HG03025 (cell line): ENCODE measurements around the gene KRTAP2-3.
"Not testable (repeated sequence)": the region's sequence is repeated elsewhere in the genome, so short reads cannot be mapped to it uniquely, and the experiment has no call there.

ENCODE experiments used
- ATAC-seq: cut with Tn5 transposase; IDR thresholded peaks from one replicate; pipeline ENCODE4 v1.9.1; 2021; ENCODE audit warnings: mild to moderate bottlenecking, moderate library complexity; ENCODE audit not compliant: unreplicated experiment, low FRiP score

KRTAP2-3 gene

GRCh38 chr17:41071606-41072360 is 11.9 kb upstream of the KRTAP2-3 start:
- no peak for ATAC-seq

GRCh38 chr17:41069031-41069430 is 9.1 kb upstream of the KRTAP2-3 start:
- no peak for ATAC-seq

GRCh38 chr17:41067281-41067680 is 7.4 kb upstream of the KRTAP2-3 start:
- ATAC-seq, result no peak

GRCh38 chr17:41065829-41066624 is 6.1 kb upstream of the KRTAP2-3 start, which contains the start of gene KRTAP2-4:
TSS of gene KRTAP2-4 (minus strand) at chr17:41065879. CDS start at chr17:41065845, 34 bp downstream.
- ATAC-seq, result no peak

GRCh38 chr17:41065016-41065689 is 5.2 kb upstream of the KRTAP2-3 start:
- not testable (repeated sequence) for ATAC-seq

GRCh38 chr17:41064301-41064700 is 4.4 kb upstream of the KRTAP2-3 start:
- ATAC-seq, result no peak

GRCh38 chr17:41063449-41063848 is 3.5 kb upstream of the KRTAP2-3 start:
- no peak for ATAC-seq

GRCh38 chr17:41061964-41062363 is 2.0 kb upstream of the KRTAP2-3 start:
- ATAC-seq, result no peak

- not testable (repeated sequence) for ATAC-seq
These were observed 450 bp downstream of the KRTAP2-3 start for GRCh38 chr17:41059276-41060051.

- ATAC-seq, result no peak
These were observed 1.2 kb downstream of the KRTAP2-3 start for GRCh38 chr17:41058741-41059140.

GRCh38 chr17:41057547-41057946 is 2.4 kb downstream of the KRTAP2-3 start:
- ATAC-seq, result no peak

- not testable (repeated sequence) for ATAC-seq
These were observed 4.8 kb downstream of the KRTAP2-3 start, which contains the start of gene KRTAP2-2 for GRCh38 chr17:41055130-41055529. TSS of gene KRTAP2-2 (minus strand) at chr17:41055230. CDS start at chr17:41055211, 19 bp downstream.

- ATAC-seq, result not testable (repeated sequence)
These were observed 5.4 kb downstream of the KRTAP2-3 start for GRCh38 chr17:41054556-41054955.

- no peak for ATAC-seq
These were observed 5.9 kb downstream of the KRTAP2-3 start for GRCh38 chr17:41054025-41054424.

- ATAC-seq, result no peak
These were observed 7.3 kb downstream of the KRTAP2-3 start for GRCh38 chr17:41052566-41052965.

- no peak for ATAC-seq
These were observed 10.8 kb downstream of the KRTAP2-3 start for GRCh38 chr17:41049110-41049509.

- ATAC-seq, result no peak
These were observed 11.5 kb downstream of the KRTAP2-3 start for GRCh38 chr17:41048441-41048840.

GRCh38 chr17:41046735-41047465 is 13.0 kb downstream of the KRTAP2-3 start, which contains the start of gene KRTAP2-1:
TSS of gene KRTAP2-1 (minus strand) at chr17:41047316. CDS start at chr17:41047267, 49 bp downstream.
- ATAC-seq, result not testable (repeated sequence)

GRCh38 chr17:41042953-41043352 is 17.0 kb downstream of the KRTAP2-3 start:
- ATAC-seq, result no peak
